ENCODE measurements around the gene CNTN4.

The CNTN4 gene

GRCh38 chr3:2944628-2945027, 846.0 kb downstream of the CNTN4 start:
- peaks cover 12% of the 10 kb centered on the region for H3K4me1 Mint-ChIP-seq
- no peak for TF ChIP-seq CTCF (IDR thresholded peaks at IDR 0.05)
- DNase-seq: no peak
- H3K4me3 Mint-ChIP-seq: no peak overlapping the region
- H3K27me3 Mint-ChIP-seq (ENCODE audit: low read depth, poor library complexity): peaks cover 7% of the 10 kb centered on the region
- H3K36me3 Mint-ChIP-seq (ENCODE audit: low read depth): no peaks in the 10 kb centered on the region
- no peak overlapping the region for H3K27ac Mint-ChIP-seq
- H3K9me3 Mint-ChIP-seq: no peaks in the 10 kb centered on the region

GRCh38 chr3:2945121-2945520, 846.5 kb downstream of the CNTN4 start:
- no peak for TF ChIP-seq CTCF (IDR thresholded peaks at IDR 0.05)
- no peak overlapping the region for H3K27ac Mint-ChIP-seq
- peaks cover 7% of the 10 kb centered on the region for H3K27me3 Mint-ChIP-seq (ENCODE audit: low read depth, poor library complexity)
- peaks cover 12% of the 10 kb centered on the region for H3K4me1 Mint-ChIP-seq
- H3K36me3 Mint-ChIP-seq (ENCODE audit: low read depth): no peaks in the 10 kb centered on the region
- no peak for DNase-seq
- no peak overlapping the region for H3K4me3 Mint-ChIP-seq
- no peaks in the 10 kb centered on the region for H3K9me3 Mint-ChIP-seq

- peaks cover 12% of the 10 kb centered on the region for H3K4me1 Mint-ChIP-seq
- H3K36me3 Mint-ChIP-seq (ENCODE audit: low read depth): no peaks in the 10 kb centered on the region
- no peaks in the 10 kb centered on the region for H3K9me3 Mint-ChIP-seq
- no peak for DNase-seq
- no peak overlapping the region for H3K27ac Mint-ChIP-seq
- H3K27me3 Mint-ChIP-seq (ENCODE audit: low read depth, poor library complexity): peaks cover 8% of the 10 kb centered on the region
- no peak overlapping the region for H3K4me3 Mint-ChIP-seq
- no peak for TF ChIP-seq CTCF (IDR thresholded peaks at IDR 0.05)
Observed at GRCh38 chr3:2947536-2947935, 848.9 kb downstream of the CNTN4 start.

- Mint-ChIP-seq H3K27me3 (ENCODE audit: low read depth, poor library complexity) (peaks cover 8% of the 10 kb centered on the region), H3K27ac (no peak overlapping the region), H3K4me3 (no peak overlapping the region), H3K9me3 (no peaks in the 10 kb centered on the region), H3K36me3 (ENCODE audit: low read depth) (no peaks in the 10 kb centered on the region), H3K4me1 (peaks cover 12% of the 10 kb centered on the region)
- no peak for TF ChIP-seq CTCF (IDR thresholded peaks at IDR 0.05)
- DNase-seq: no peak
Observed at GRCh38 chr3:2948882-2949281, 850.2 kb downstream of the CNTN4 start.

GRCh38 chr3:2950159-2950558, 851.5 kb downstream of the CNTN4 start:
- Mint-ChIP-seq H3K4me1 (peaks cover 11% of the 10 kb centered on the region), H3K9me3 (no peaks in the 10 kb centered on the region), H3K36me3 (ENCODE audit: low read depth) (no peaks in the 10 kb centered on the region), H3K27ac (no peak overlapping the region), H3K27me3 (ENCODE audit: low read depth, poor library complexity) (peaks cover 5% of the 10 kb centered on the region), H3K4me3 (no peak overlapping the region)
- no peak for TF ChIP-seq CTCF (IDR thresholded peaks at IDR 0.05)
- no peak for DNase-seq

- no peaks in the 10 kb centered on the region for H3K27me3 Mint-ChIP-seq (ENCODE audit: low read depth, poor library complexity)
- no peak overlapping the region for H3K4me3 Mint-ChIP-seq
- TF ChIP-seq CTCF (IDR thresholded peaks at IDR 0.05): no peak
- DNase-seq: no peak
- H3K4me1 Mint-ChIP-seq: no peaks in the 10 kb centered on the region
- no peaks in the 10 kb centered on the region for H3K9me3 Mint-ChIP-seq
- no peak overlapping the region for H3K27ac Mint-ChIP-seq
- H3K36me3 Mint-ChIP-seq (ENCODE audit: low read depth): no peaks in the 10 kb centered on the region
Observed at GRCh38 chr3:2957115-2957514, 858.4 kb downstream of the CNTN4 start.

Data from nephron progenitor cell (in vitro differentiated cells).